A549 (cell line): ENCODE data around the gene C20orf173.

Experiments used
- CEBPB ChIP-seq, 2 experiments: fragments of >200 bp in 1 of 2; sonication (Bioruptor Twin) in 1 of 2; formaldehyde crosslinking in 1 of 2; IDR thresholded peaks; 2 replicates each; pipeline ENCODE4 v1.6.1; 2012 to 2016
- CTCF ChIP-seq: fragments of >200 bp; sonication (Bioruptor Twin); formaldehyde crosslinking; IDR thresholded peaks from 3 replicates; pipeline ENCODE4 v1.5.1; 2016
- MAX ChIP-seq: IDR thresholded peaks from 2 replicates; pipeline ENCODE4 v1.6.1; 2012
- RAD21 ChIP-seq, 2 experiments: fragments of >200 bp in 1 of 2; sonication (Bioruptor Twin) in 1 of 2; formaldehyde crosslinking in 1 of 2; IDR thresholded peaks in 1 of 2; conservative IDR thresholded peaks in 1 of 2; 2 replicates in 1 of 2; 3 replicates in 1 of 2; pipeline ENCODE4 v1.6.1; 2012 to 2018; ENCODE audit warnings: inconsistent platforms in 1 of 2
- TF ChIP-seq, protein P1 (sequence below): fragments of 250-450 bp; sonication (Bioruptor Pico); IDR thresholded peaks from 2 replicates; pipeline ENCODE4 v1.5.0; 2021; ENCODE audit warnings: mild to moderate bottlenecking, moderate library complexity, borderline replicate concordance

DNA sequence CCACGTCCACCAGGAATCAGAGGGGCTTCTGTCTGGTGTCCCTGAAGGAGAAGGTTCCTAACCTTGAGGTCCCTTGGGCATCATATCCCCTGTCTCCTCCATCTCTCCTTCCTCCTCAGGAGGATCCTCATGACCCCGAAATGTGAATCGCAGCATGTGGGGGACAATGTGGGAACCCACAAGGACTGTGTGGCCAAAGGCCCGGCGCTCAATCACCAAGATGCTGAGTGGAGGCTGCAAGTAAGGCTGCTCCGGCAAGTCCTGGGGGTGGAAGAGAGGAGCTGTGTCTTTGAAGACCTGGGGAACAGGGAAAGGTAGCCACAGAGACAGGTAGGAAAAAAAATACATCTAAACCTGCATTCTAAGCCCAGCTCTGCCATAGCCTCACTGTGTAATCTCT lies 49.7 kb upstream of the C20orf173 start:
- TF ChIP-seq RAD21 (conservative IDR thresholded peaks at IDR 0.05 in 1 of 2, IDR thresholded peaks at IDR 0.05 in 1 of 2), result no peak
- TF ChIP-seq CTCF, result no peak
- no peak for TF ChIP-seq CEBPB (IDR thresholded peaks at IDR 0.05)
- no peak for TF ChIP-seq MAX
- TF ChIP-seq, protein P1, sequence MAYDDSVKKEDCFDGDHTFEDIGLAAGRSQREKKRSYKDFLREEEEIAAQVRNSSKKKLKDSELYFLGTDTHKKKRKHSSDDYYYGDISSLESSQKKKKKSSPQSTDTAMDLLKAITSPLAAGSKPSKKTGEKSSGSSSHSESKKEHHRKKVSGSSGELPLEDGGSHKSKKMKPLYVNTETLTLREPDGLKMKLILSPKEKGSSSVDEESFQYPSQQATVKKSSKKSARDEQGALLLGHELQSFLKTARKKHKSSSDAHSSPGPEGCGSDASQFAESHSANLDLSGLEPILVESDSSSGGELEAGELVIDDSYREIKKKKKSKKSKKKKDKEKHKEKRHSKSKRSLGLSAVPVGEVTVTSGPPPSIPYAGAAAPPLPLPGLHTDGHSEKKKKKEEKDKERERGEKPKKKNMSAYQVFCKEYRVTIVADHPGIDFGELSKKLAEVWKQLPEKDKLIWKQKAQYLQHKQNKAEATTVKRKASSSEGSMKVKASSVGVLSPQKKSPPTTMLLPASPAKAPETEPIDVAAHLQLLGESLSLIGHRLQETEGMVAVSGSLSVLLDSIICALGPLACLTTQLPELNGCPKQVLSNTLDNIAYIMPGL (CRISPR knock-in tag), result no peak
